ENCODE results near the gene NEMP1.

The NEMP1 gene

GRCh38 chr12:57107456-57108155, 29.0 kb upstream of the NEMP1 start:
- no peak for DNase-seq (ENCODE audit: low read depth in 2 of 2)

GRCh38 chr12:57106021-57106708, 27.6 kb upstream of the NEMP1 start:
- DNase-seq (ENCODE audit: low read depth in 2 of 2) = no peak

GRCh38 chr12:57105011-57105753, 26.6 kb upstream of the NEMP1 start:
- DNase-seq (ENCODE audit: low read depth in 2 of 2) = no peak

GRCh38 chr12:57104292-57104910, 25.8 kb upstream of the NEMP1 start:
- no peak for DNase-seq (ENCODE audit: low read depth in 2 of 2)

DNA sequence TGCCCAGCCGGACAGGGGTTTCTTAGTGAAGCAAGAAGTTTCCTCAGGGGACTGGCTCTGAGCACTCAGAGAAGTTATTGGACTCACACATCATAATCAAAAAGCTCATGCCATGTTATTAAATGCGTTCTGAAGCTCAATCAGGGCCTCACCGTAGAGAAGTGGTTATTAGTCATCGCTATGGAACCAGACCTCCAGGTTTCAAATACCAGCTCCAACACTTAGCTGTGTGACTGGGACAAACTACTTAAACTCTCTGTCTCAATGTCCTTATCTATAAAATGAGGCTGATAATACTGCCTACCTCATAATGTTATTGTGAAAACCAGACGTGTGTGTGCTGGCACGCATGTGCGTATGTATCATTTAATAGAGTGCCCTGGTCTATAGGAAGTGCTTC, 25.3 kb upstream of the NEMP1 start:
- DNase-seq (ENCODE audit: low read depth in 2 of 2) = no peak

GRCh38 chr12:57101892-57102695, 23.5 kb upstream of the NEMP1 start:
- DNase-seq (ENCODE audit: low read depth in 2 of 2) = no peak

- no peak for DNase-seq (ENCODE audit: low read depth in 2 of 2)
These were observed 21.2 kb upstream of the NEMP1 start for GRCh38 chr12:57099766-57100165.

DNA sequence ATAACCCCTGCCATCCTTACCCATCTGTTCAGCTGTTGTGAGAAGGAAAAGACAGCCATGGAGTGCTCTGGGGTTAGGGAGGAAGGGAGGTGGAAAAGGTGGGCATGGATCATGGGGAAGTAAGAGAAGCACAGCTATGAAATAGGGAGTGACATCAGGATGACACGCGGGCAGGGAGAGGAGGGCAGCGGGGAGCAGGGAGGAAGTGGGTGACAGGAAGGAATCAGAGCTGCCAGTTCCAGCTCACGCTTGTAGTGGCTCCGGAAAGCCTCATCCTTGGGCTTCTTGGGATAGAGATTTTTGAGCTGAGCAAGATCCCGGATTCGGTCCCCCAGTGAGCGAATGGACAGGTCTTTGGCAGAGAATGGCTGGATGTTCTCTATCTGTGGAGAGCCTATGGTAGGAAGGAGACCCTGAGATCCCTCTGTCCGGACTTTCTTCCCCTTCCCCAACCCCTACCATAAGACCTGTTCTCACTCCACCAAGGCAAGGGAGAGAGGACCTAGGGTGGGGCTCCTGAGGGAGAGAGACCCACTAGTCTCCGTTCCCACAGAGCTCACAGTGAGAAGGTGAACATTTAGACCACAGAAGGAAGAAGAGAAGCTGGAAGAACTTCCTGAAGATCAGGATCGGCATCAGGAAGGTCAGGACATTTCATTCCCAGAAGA, 20.6 kb upstream of the NEMP1 start:
- no peak for DNase-seq (ENCODE audit: low read depth in 2 of 2)

DNA sequence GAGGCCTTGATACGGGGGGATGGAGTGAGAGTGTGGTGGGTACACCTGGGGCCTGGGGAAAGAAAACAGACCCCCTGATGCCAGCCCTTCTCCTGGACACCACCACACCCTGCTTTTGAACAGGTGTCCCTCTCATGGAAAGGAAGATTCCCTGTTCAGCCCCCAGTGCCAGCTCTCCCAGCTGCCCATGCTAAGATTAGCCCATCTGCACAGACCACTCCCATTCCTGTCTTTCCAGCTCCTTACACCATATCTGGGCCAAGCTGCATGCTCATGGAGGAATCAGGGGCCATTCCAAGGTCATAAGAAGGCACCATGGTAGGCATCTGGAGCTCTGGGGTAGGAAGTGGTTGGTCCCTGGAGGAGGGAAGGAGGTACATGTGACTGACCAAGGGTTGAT, 20.0 kb upstream of the NEMP1 start:
- DNase-seq (ENCODE audit: low read depth in 2 of 2) = no peak

DNA sequence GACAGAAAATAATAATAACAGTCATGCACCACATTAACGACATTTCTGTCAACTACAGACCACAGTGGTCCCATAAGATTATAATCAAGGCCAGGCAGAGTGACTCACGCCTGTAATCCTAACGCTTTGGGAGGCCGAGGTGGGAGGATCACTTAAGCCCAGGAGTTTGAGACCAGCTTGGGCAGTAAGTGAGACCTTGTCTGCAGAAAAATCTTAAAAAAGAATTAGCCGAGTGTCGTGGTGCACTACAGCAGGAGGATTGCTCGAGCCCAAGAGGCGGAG, 18.9 kb upstream of the NEMP1 start:
- DNase-seq (ENCODE audit: low read depth in 2 of 2) = no peak

GRCh38 chr12:57096748-57097553, 18.4 kb upstream of the NEMP1 start:
- no peak for DNase-seq (ENCODE audit: low read depth in 2 of 2)

DNA sequence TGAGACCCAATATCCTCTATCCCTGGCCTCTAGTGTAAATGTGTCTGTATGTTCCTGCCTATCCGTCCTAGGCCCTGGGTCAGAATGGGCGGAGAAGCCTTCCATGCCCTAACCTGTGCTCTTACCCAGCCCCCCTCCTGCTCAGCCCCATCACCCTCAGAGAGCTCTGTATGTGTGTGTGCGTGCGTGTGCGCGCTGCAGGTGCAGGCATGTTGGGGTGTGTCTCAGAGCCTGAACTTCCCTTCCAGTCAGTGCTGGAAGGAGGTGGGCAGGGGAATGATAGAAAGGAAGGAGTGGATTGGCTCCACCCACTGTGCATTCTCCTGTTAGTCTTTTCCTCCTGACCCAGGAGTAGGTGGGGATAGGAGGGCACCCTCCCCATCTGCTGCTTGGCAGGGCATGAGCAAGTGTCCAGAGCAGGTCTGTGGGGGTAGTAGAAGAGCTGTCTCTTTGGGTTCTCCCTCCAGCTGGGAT, 17.5 kb upstream of the NEMP1 start:
- DNase-seq (ENCODE audit: low read depth in 2 of 2) = no peak

DNA sequence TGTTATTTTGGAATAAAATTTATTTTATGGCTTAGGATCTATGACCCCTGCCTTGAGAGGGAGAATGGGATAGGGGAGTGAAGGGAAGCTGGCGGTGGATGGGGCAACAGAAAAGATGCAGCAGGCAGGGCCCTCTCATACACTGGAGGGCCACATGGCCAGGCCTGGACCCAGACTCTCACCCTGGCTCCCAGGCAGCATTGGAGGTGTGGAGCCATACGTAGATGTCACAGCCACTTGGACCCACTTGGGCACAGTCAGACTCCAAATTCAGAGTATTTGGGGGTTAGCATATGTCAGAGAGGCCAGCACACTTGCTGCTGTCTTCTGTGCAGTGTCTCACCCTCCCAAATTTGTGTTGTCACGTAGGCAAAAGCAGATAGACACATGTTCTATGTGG, 16.8 kb upstream of the NEMP1 start:
- no peak for DNase-seq (ENCODE audit: low read depth in 2 of 2)

- no peak for DNase-seq (ENCODE audit: low read depth in 2 of 2)
These were observed 15.9 kb upstream of the NEMP1 start for GRCh38 chr12:57094208-57095160.

DNA sequence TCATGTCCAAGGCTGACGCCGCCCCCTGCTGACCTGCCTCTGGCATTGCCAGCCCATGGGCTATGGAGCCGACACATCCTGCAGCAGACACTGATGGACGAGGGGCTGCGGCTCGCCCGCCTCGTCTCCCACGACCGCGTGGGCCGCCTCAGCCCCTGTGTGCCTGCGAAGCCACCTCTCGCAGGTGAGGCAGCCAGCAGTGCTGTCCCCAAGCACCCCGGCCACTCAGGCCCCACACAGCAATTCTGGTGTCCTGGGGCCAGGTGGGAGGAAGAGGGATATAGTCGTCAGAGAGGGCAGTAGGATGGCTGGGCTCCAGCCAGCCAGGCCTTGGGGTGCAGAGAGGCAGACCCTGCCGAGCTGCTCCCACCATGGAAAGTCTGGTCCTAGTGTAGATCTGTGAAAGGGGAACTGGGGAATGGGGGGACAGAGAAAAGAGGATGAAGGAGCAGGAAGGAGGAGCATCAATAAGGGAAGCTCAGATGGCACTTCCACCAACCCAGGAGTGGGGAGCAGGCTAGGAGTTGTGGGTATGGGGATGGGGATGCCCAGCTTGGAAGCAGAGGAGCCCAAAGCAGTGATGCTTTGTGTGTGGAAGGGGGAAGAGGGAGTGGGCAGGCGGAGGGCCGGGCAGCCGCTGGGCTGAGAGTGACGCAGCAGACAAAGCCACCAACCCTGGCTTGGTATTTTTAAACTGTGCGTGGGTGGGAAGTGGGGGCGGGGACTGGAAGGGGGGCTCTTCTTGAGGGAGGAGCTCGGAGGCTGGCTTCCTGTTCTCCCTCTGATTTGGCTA, 15.0 kb upstream of the NEMP1 start:
- peak; percentile 79 to 80 for DNase-seq (ENCODE audit: low read depth in 2 of 2)

GRCh38 chr12:57092876-57093414, 14.4 kb upstream of the NEMP1 start:
- DNase-seq (ENCODE audit: low read depth in 2 of 2) = no peak

GRCh38 chr12:57092529-57092862, 13.9 kb upstream of the NEMP1 start:
- no peak for DNase-seq (ENCODE audit: low read depth in 2 of 2)

Data from stimulated activated CD8-positive, alpha-beta memory T cell treated with anti-CD3 and anti-CD28 coated beads, Interleukin-7, amount 100 ng/mL, for 4 hours (primary cell).